HepG2 (cell line): ENCODE measurements around the gene SUSD6. TPM values are rescaled to one million over a fixed set of nuclear protein-coding genes. Genes with fewer than 3 reads are reported as not detected.
A peak's percentile ranks its signal among the peaks of the same experiment; 100 is the strongest.

ENCODE experiments used
- ATAD3A ChIP-seq: sonication (generic); formaldehyde crosslinking; IDR thresholded peaks from 2 replicates; pipeline ENCODE4 v1.4.0; 2020; ENCODE audit warnings: missing genetic modification reagents
- BHLHE40 ChIP-seq: IDR thresholded peaks from 2 replicates; pipeline ENCODE4 v1.6.1; 2011; ENCODE audit warnings: low read length, improper control_type of control experiment
- CREB3 ChIP-seq: sonication (generic); formaldehyde crosslinking; IDR thresholded peaks from 2 replicates; pipeline ENCODE4 v1.5.0; 2020; ENCODE audit warnings: missing genetic modification reagents
- DMAP1 ChIP-seq: IDR thresholded peaks from 2 replicates; pipeline ENCODE4 v1.6.1; 2016
- FLYWCH1 ChIP-seq: sonication (generic); formaldehyde crosslinking; IDR thresholded peaks from 2 replicates; pipeline ENCODE4 v1.8.1; 2023; ENCODE audit warnings: mild to moderate bottlenecking, missing genetic modification reagents
- GABPA ChIP-seq, 2 experiments: IDR thresholded peaks; 2 replicates each; pipeline ENCODE4 v1.6.1; 2011 to 2016; ENCODE audit warnings: low read depth in 2 of 2, low read length in 1 of 2, missing biosample characterization in 1 of 2, missing genetic modification characterization in 1 of 2
- KAT7 ChIP-seq: IDR thresholded peaks from 2 replicates; pipeline ENCODE4 v1.6.1; 2018; ENCODE audit warnings: borderline replicate concordance, missing compliant biosample characterization
- MAFG ChIP-seq: sonication (generic); formaldehyde crosslinking; IDR thresholded peaks from 2 replicates; pipeline ENCODE4 v1.5.1; 2020; ENCODE audit warnings: mild to moderate bottlenecking, missing genetic modification reagents
- NFIB ChIP-seq: sonication (generic); formaldehyde crosslinking; IDR thresholded peaks from 2 replicates; pipeline ENCODE4 v1.9.0; 2021; ENCODE audit warnings: missing genetic modification reagents, mild to moderate bottlenecking, borderline replicate concordance
- NONO ChIP-seq, 2 experiments: fragments of 450-650 bp in 1 of 2; sonication (generic) in 1 of 2; formaldehyde crosslinking in 1 of 2; IDR thresholded peaks in 1 of 2; conservative IDR thresholded peaks in 1 of 2; 2 replicates each; pipeline versions ENCODE4 v1.6.1 to v1.8.0; 2017 to 2022; ENCODE audit warnings: mild to moderate bottlenecking in 1 of 2, missing genetic modification reagents in 1 of 2, moderate library complexity in 1 of 2
- NRL ChIP-seq: sonication (generic); formaldehyde crosslinking; IDR thresholded peaks from 2 replicates; pipeline ENCODE4 v1.5.0; 2020; ENCODE audit warnings: missing genetic modification reagents, mild to moderate bottlenecking, moderate library complexity, borderline replicate concordance
- ONECUT2 ChIP-seq: sonication (generic); formaldehyde crosslinking; IDR thresholded peaks from 2 replicates; pipeline ENCODE4 v1.4.0; 2020; ENCODE audit warnings: missing genetic modification reagents
- RFX3 ChIP-seq: IDR thresholded peaks from 2 replicates; pipeline ENCODE4 v1.6.1; 2016; ENCODE audit warnings: missing biosample characterization, missing genetic modification reagents
- SIN3B ChIP-seq: fragments of 150-350 bp; IDR thresholded peaks from 2 replicates; pipeline ENCODE4 v1.6.1; 2014; ENCODE audit warnings: low read length
- SOX5 ChIP-seq: IDR thresholded peaks from 2 replicates; pipeline ENCODE4 v1.6.1; 2016; ENCODE audit warnings: borderline replicate concordance
- TGIF2 ChIP-seq: IDR thresholded peaks from 2 replicates; pipeline ENCODE4 v1.6.1; 2016; ENCODE audit warnings: control low read depth, missing compliant biosample characterization
- ZBTB20 ChIP-seq: sonication (generic); formaldehyde crosslinking; IDR thresholded peaks from 2 replicates; pipeline ENCODE4 v1.8.1; 2023; ENCODE audit warnings: missing genetic modification reagents, low read depth, mild to moderate bottlenecking, borderline replicate concordance
- ZFP1 ChIP-seq: IDR thresholded peaks from 2 replicates; pipeline ENCODE4 v1.6.1; 2016
- ZIK1 ChIP-seq: sonication (generic); formaldehyde crosslinking; IDR thresholded peaks from 2 replicates; pipeline ENCODE4 v1.5.0; 2020; ENCODE audit warnings: mild to moderate bottlenecking, low read depth, missing genetic modification reagents, borderline replicate concordance
- ZNF569 ChIP-seq: sonication (generic); formaldehyde crosslinking; IDR thresholded peaks from 2 replicates; pipeline ENCODE4 v1.5.0; 2020; ENCODE audit warnings: mild to moderate bottlenecking, missing genetic modification reagents, moderate library complexity, borderline replicate concordance
- polyA plus RNA-seq, 8 experiments: library from polyadenylated mRNA; depleted of rRNA in 3 of 8; stranded (reverse) in 7 of 8; unstranded in 1 of 8; fragments of >200 nt; fragmentation: Illumina TruSeq in 4 of 8; extraction: Trizol in 4 of 8; gene quantifications; 2 replicates each; pipeline versions ENCODE4 v1.2.1 to v1.2.3, GENCODE V29; 2011 to 2016; ENCODE audit warnings: low read depth in 4 of 8, missing spikeins in 1 of 8, mixed read lengths in 1 of 8; ENCODE audit not compliant: insufficient read depth in 1 of 8
- total RNA-seq, 5 experiments: library from RNA; depleted of rRNA; stranded (reverse); fragments of >200 nt; fragmentation: Illumina TruSeq; extraction: Trizol; gene quantifications; 2 replicates each; pipeline ENCODE4 v1.2.3, GENCODE V29; 2016; ENCODE audit warnings: low read depth in 1 of 5
- TF ChIP-seq, protein P1 (sequence below): sonication (generic); formaldehyde crosslinking; IDR thresholded peaks from 2 replicates; pipeline ENCODE4 v1.5.0; 2020; ENCODE audit warnings: mild to moderate bottlenecking, missing genetic modification reagents, moderate library complexity
- TF ChIP-seq, protein P2 (sequence below): sonication (generic); formaldehyde crosslinking; IDR thresholded peaks from 2 replicates; pipeline ENCODE4 v1.9.0; 2022; ENCODE audit warnings: missing genetic modification reagents, mild to moderate bottlenecking, borderline replicate concordance
- TF ChIP-seq, protein P3 (sequence below): sonication (generic); formaldehyde crosslinking; IDR thresholded peaks from 2 replicates; pipeline ENCODE4 v1.4.0; 2020; ENCODE audit warnings: mild to moderate bottlenecking, missing genetic modification reagents

Gene SUSD6
- total and polyA plus RNA-seq, 2 of the 13 experiments (the other 11 are each of a cell fraction or from before 2014, with no cell fraction given), result 7.2 to 7.4 TPM

DNA sequence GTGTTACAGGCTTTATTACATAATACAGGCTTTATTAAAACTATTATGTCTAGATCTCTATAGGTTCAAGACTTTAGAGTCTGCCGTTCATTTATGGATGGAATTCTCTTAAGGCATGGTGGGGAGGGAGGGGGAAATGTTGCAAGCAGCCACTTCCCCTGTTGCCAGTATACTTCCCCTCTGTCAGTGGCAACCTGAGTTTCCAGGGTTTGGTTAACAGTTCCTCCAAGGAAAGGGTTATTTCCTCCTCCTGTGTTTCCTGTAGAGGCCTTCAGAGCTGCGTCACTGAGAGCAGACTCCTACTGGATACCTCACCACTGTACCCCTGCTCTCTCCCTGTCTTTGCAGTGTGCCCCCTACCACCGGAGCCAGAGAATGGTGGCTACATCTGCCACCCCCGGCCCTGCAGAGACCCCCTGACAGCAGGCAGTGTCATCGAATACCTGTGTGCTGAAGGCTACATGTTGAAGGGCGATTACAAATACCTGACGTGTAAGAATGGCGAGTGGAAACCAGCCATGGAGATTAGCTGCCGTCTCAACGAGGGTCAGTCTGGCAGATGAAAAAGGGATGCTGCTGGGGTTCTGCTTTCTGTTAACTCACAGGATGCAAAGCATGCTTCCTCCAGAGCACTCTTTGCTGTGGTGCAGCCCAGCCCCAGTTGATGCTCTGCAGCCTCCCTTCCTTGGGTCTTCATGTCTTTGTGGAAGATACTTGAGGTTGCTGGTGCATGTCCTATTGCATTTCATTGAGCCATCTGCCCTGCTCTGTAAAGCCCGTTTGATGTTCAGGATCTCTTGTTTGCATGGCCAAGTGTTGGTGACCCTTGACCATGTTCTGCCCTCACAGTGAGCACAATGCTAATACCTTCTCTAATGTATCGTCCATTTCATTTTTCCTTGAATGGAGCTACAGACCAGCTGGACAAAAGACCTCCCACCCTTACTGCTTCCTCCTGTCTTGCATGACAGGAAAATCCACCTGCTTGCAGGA lies 91.9 kb downstream of the SUSD6 start (continued):
- TF ChIP-seq CREB3 (CRISPR knock-in tag) (no peak), SOX5 (CRISPR knock-in tag) (peak; percentile 50; the same call in 1 of the 2 replicates), RFX3 (no peak), GABPA (IDR thresholded peaks at IDR 0.05; ENCODE audit: low read depth, low read length) (no peak), GABPA (CRISPR knock-in tag; IDR thresholded peaks at IDR 0.05; ENCODE audit: low read depth) (no peak), ONECUT2 (CRISPR knock-in tag) (no peak), DMAP1 (no peak), ZFP1 (CRISPR knock-in tag) (no peak), ATAD3A (CRISPR knock-in tag) (no peak), FLYWCH1 (CRISPR knock-in tag) (no peak), NONO (IDR thresholded peaks at IDR 0.05) (no peak), NONO (CRISPR knock-in tag; conservative IDR thresholded peaks at IDR 0.05) (no peak), ZBTB20 (CRISPR knock-in tag) (no peak), BHLHE40 (no peak), TGIF2 (CRISPR knock-in tag) (no peak), ZNF569 (CRISPR knock-in tag) (no peak), MAFG (CRISPR knock-in tag) (no peak), NFIB (no peak), ZIK1 (CRISPR knock-in tag) (no peak), KAT7 (CRISPR knock-in tag) (no peak), NRL (CRISPR knock-in tag) (no peak), SIN3B (no peak)
- TF ChIP-seq, protein P1, sequence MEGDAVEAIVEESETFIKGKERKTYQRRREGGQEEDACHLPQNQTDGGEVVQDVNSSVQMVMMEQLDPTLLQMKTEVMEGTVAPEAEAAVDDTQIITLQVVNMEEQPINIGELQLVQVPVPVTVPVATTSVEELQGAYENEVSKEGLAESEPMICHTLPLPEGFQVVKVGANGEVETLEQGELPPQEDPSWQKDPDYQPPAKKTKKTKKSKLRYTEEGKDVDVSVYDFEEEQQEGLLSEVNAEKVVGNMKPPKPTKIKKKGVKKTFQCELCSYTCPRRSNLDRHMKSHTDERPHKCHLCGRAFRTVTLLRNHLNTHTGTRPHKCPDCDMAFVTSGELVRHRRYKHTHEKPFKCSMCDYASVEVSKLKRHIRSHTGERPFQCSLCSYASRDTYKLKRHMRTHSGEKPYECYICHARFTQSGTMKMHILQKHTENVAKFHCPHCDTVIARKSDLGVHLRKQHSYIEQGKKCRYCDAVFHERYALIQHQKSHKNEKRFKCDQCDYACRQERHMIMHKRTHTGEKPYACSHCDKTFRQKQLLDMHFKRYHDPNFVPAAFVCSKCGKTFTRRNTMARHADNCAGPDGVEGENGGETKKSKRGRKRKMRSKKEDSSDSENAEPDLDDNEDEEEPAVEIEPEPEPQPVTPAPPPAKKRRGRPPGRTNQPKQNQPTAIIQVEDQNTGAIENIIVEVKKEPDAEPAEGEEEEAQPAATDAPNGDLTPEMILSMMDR (CRISPR knock-in tag), result no peak
- TF ChIP-seq, protein P2, sequence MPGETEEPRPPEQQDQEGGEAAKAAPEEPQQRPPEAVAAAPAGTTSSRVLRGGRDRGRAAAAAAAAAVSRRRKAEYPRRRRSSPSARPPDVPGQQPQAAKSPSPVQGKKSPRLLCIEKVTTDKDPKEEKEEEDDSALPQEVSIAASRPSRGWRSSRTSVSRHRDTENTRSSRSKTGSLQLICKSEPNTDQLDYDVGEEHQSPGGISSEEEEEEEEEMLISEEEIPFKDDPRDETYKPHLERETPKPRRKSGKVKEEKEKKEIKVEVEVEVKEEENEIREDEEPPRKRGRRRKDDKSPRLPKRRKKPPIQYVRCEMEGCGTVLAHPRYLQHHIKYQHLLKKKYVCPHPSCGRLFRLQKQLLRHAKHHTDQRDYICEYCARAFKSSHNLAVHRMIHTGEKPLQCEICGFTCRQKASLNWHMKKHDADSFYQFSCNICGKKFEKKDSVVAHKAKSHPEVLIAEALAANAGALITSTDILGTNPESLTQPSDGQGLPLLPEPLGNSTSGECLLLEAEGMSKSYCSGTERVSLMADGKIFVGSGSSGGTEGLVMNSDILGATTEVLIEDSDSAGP (CRISPR knock-in tag), result peak; percentile 17; the same call in 1 of the 2 replicates
- TF ChIP-seq, protein P3, sequence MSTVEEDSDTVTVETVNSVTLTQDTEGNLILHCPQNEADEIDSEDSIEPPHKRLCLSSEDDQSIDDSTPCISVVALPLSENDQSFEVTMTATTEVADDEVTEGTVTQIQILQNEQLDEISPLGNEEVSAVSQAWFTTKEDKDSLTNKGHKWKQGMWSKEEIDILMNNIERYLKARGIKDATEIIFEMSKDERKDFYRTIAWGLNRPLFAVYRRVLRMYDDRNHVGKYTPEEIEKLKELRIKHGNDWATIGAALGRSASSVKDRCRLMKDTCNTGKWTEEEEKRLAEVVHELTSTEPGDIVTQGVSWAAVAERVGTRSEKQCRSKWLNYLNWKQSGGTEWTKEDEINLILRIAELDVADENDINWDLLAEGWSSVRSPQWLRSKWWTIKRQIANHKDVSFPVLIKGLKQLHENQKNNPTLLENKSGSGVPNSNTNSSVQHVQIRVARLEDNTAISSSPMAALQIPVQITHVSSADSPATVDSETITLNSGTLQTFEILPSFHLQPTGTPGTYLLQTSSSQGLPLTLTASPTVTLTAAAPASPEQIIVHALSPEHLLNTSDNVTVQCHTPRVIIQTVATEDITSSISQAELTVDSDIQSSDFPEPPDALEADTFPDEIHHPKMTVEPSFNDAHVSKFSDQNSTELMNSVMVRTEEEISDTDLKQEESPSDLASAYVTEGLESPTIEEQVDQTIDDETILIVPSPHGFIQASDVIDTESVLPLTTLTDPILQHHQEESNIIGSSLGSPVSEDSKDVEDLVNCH (CRISPR knock-in tag), result no peak
